SK-N-SH (cell line): ENCODE results near the gene SLC16A10. TPM values are rescaled to one million over a fixed set of nuclear protein-coding genes. Genes with fewer than 3 reads are reported as not detected.

ENCODE experiments used
- CTCF ChIA-PET: fragments of 300-600, 350-600 bp; formaldehyde crosslinking; extraction: SDS; loops from one replicate; lab custom pipeline; 2021; lab: Yijun Ruan, JAX
- POLR2A ChIA-PET: fragments of 350-600 bp; sonication (Branson Sonifier 250); formaldehyde crosslinking; extraction: SDS; loops from one replicate; lab custom pipeline; 2020; ENCODE audit warnings: antibody characterized with exemption, inconsistent platforms; lab: Yijun Ruan, JAX
- DNase-seq: peaks from one replicate; pipeline ENCODE4 v3.0.0; 2012
- H2AFZ ChIP-seq: fragments of 200-600 bp; sonication (generic); 2 replicates; pipeline ENCODE4 v1.8.1; 2016; ENCODE audit warnings: antibody characterized with exemption, mild to moderate bottlenecking, low read depth
- H3F3A ChIP-seq: fragments of 200-600 bp; sonication (generic); replicated peaks from 2 replicates; pipeline ENCODE3; 2016; ENCODE audit warnings: antibody characterized with exemption, mild to moderate bottlenecking; ENCODE audit not compliant: insufficient read depth
- H3K27ac ChIP-seq, 2 experiments: fragments of 200-500 bp in 1 of 2; fragments of 200-600 bp in 1 of 2; sonication (Bioruptor generic) in 1 of 2; sonication (generic), shearing (Covaris generic) in 1 of 2; 2 replicates each; pipeline versions ENCODE4 v1.5.1 to v1.6.1; 2014 to 2016; ENCODE audit warnings: low read depth in 2 of 2, inconsistent platforms in 1 of 2, low read length in 1 of 2, mild to moderate bottlenecking in 1 of 2, mixed read lengths in 1 of 2
- H3K27me3 ChIP-seq: fragments of 200-600 bp; sonication (generic), shearing (Covaris generic); 2 replicates; pipeline ENCODE4 v1.6.1; 2016; ENCODE audit warnings: mixed run types; ENCODE audit not compliant: insufficient read depth
- H3K36me3 ChIP-seq, 2 experiments: fragments of 200-500 bp in 1 of 2; fragments of 200-600 bp in 1 of 2; sonication (Bioruptor generic) in 1 of 2; sonication (generic) in 1 of 2; replicated peaks in 1 of 2; 2 replicates each; pipeline versions ENCODE3 to v1.5.1; 2014 to 2016; ENCODE audit warnings: low read length in 1 of 2, mild to moderate bottlenecking in 1 of 2; ENCODE audit not compliant: insufficient read depth in 2 of 2, control insufficient read depth in 1 of 2
- H3K4me1 ChIP-seq, 2 experiments: fragments of 200-500 bp in 1 of 2; fragments of 200-600 bp in 1 of 2; sonication (Bioruptor generic) in 1 of 2; sonication (generic), shearing (Covaris generic) in 1 of 2; 2 replicates each; pipeline versions ENCODE4 v1.5.1 to v1.6.1; 2014 to 2016; ENCODE audit warnings: low read depth in 1 of 2, low read length in 1 of 2, mixed run types in 1 of 2; ENCODE audit not compliant: insufficient read depth in 2 of 2, control insufficient read depth in 1 of 2
- H3K4me2 ChIP-seq: fragments of 200-600 bp; sonication (generic), shearing (Covaris generic); 2 replicates; pipeline ENCODE4 v1.6.1; 2017; ENCODE audit warnings: mixed run types
- H3K4me3 ChIP-seq, 2 experiments: fragments of 200-500 bp in 1 of 2; fragments of 200-600 bp in 1 of 2; sonication (Bioruptor generic) in 1 of 2; sonication (generic), shearing (Covaris generic) in 1 of 2; 2 replicates each; pipeline versions ENCODE4 v1.5.1 to v1.8.1; 2014 to 2016; ENCODE audit warnings: low read depth in 2 of 2, inconsistent platforms in 1 of 2, low read length in 1 of 2, mild to moderate bottlenecking in 1 of 2, mixed read lengths in 1 of 2, moderate library complexity in 1 of 2
- H3K79me2 ChIP-seq: fragments of 200-600 bp; sonication (generic); 2 replicates; pipeline ENCODE4 v1.8.1; 2017; ENCODE audit warnings: mild to moderate bottlenecking; ENCODE audit not compliant: insufficient read depth
- H3K9ac ChIP-seq: fragments of 200-600 bp; sonication (generic); 2 replicates; pipeline ENCODE4 v1.6.1; 2017; ENCODE audit warnings: mixed run types
- H3K9me2 ChIP-seq: fragments of 200-600 bp; sonication (generic); 2 replicates; pipeline ENCODE4 v1.6.1; 2017; ENCODE audit warnings: mixed run types
- H3K9me3 ChIP-seq: fragments of 200-600 bp; sonication (generic); 2 replicates; pipeline ENCODE4 v1.6.1; 2017; ENCODE audit warnings: mixed run types, mild to moderate bottlenecking, moderate library complexity
- H4K20me1 ChIP-seq: fragments of 200-600 bp; sonication (generic); 2 replicates; pipeline ENCODE4 v1.6.1; 2017; ENCODE audit warnings: mild to moderate bottlenecking, mixed run types; ENCODE audit not compliant: insufficient read depth
- ELF1 ChIP-seq: IDR thresholded peaks from 2 replicates; pipeline ENCODE4 v1.4.0; 2012
- EP300 ChIP-seq, 2 experiments: IDR thresholded peaks; 2 replicates each; pipeline versions ENCODE4 v1.4.0 to v1.6.1; 2012; ENCODE audit warnings: borderline replicate concordance in 1 of 2, low read depth in 1 of 2, low read length in 1 of 2
- FOXM1 ChIP-seq: IDR thresholded peaks from 2 replicates; pipeline ENCODE4 v1.4.0; 2012; ENCODE audit warnings: low read depth, mild to moderate bottlenecking
- GABPA ChIP-seq: IDR thresholded peaks from 2 replicates; pipeline ENCODE4 v1.4.0; 2012; ENCODE audit warnings: low read depth, mild to moderate bottlenecking
- JUND ChIP-seq: IDR thresholded peaks from 2 replicates; pipeline ENCODE4 v1.4.0; 2012
- MEF2A ChIP-seq: IDR thresholded peaks from 2 replicates; pipeline ENCODE4 v1.4.0; 2012; ENCODE audit warnings: low read depth, borderline replicate concordance
- NFIC ChIP-seq: IDR thresholded peaks from 2 replicates; pipeline ENCODE4 v1.4.0; 2012; ENCODE audit warnings: borderline replicate concordance
- NRF1 ChIP-seq: IDR thresholded peaks from 2 replicates; pipeline ENCODE4 v1.6.1; 2012; ENCODE audit warnings: low read depth, mild to moderate bottlenecking, low read length
- POLR2AphosphoS5 ChIP-seq: IDR thresholded peaks from 2 replicates; pipeline ENCODE4 v1.6.1; 2012; ENCODE audit warnings: low read depth, low read length
- RCOR1 ChIP-seq: fragments of 150-350 bp; IDR thresholded peaks from 2 replicates; pipeline ENCODE4 v1.6.1; 2017; ENCODE audit warnings: antibody characterized with exemption, low read length
- RXRA ChIP-seq: IDR thresholded peaks from 2 replicates; pipeline ENCODE4 v1.4.0; 2012; ENCODE audit warnings: low read depth, mild to moderate bottlenecking, borderline replicate concordance
- TAF1 ChIP-seq: IDR thresholded peaks from 2 replicates; pipeline ENCODE4 v1.6.1; 2012; ENCODE audit warnings: low read depth, mild to moderate bottlenecking, low read length, moderate library complexity, borderline replicate concordance
- TCF12 ChIP-seq: IDR thresholded peaks from 2 replicates; pipeline ENCODE4 v1.4.0; 2012
- TEAD4 ChIP-seq: IDR thresholded peaks from 2 replicates; pipeline ENCODE4 v1.4.0; 2012; ENCODE audit warnings: mild to moderate bottlenecking, borderline replicate concordance; ENCODE audit not compliant: insufficient read depth
- USF1 ChIP-seq: IDR thresholded peaks from 2 replicates; pipeline ENCODE4 v1.4.0; 2012; ENCODE audit warnings: low read depth, borderline replicate concordance
- USF2 ChIP-seq: fragments of 150-350 bp; IDR thresholded peaks from 2 replicates; pipeline ENCODE4 v1.6.1; 2017; ENCODE audit warnings: antibody characterized with exemption, low read length, low read depth, borderline replicate concordance
- YY1 ChIP-seq: IDR thresholded peaks from 2 replicates; pipeline ENCODE4 v1.4.0; 2012; ENCODE audit warnings: low read depth, mild to moderate bottlenecking
- WGBS: methylation state at CpG from one replicate; pipeline ENCODE4 v1.1.6; 2017; ENCODE audit warnings: low lambda C conversion rate; 5-methylcytosine and 5-hydroxymethylcytosine counted together
- polyA plus RNA-seq, 3 experiments: library from polyadenylated mRNA; depleted of rRNA; stranded (reverse); fragments of >200 nt; gene quantifications; 2 replicates each; pipeline ENCODE4 v1.2.3, GENCODE V29; 2012
- TF ChIP-seq, protein P1 (sequence below): IDR thresholded peaks from 2 replicates; pipeline ENCODE4; 2012
- TF ChIP-seq, protein P2 (sequence below): fragments of 150-350 bp; IDR thresholded peaks from 2 replicates; pipeline ENCODE4 v1.6.1; 2016; ENCODE audit warnings: mild to moderate bottlenecking, low read depth, low read length
- TF ChIP-seq, protein P3 (sequence below): IDR thresholded peaks from 2 replicates; pipeline ENCODE4 v1.4.0; 2012; ENCODE audit warnings: low read depth

Gene SLC16A10
- polyA plus RNA-seq, 1 of the 3 experiments (the other 2 are of a cell fraction), result 0.12 TPM

DNA sequence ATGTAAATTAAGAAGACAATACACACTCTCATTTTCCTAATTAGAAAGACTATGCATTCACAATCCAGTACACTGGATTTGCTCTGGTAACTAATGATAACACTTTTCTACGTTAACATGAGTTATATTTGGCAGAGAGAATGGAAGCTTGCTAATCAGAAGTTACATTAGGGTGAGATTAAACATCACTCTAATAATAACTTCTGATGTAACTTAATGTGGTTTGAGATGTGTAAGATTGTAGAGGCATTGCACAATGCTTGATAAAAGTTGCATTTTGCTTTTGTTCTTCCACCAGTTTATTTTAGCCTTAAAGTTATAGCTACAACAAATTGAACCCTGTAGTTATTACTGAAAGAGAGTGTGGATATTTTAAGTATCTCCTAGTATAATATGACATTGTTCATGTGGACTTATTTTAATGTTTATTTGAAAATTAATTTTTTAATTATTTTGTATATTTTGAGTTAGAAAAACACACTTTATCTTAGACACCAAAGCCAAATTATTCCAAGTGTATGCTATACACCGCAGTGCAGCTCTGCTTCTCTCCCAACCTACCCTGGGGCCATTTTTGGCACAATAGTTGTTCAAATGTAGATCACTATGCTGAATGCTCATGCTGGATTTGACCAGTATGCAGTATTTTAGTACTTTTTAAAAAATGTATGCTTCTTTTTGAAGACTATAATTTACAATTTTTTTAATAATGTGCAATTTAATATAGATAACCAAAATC is 143.2 kb downstream of the SLC16A10 start:
- ChIA-PET CTCF (interaction anchor here (0.7 to 2.1 kb wide), 3 partner anchors 16 to 173 kb away, joined by 3 to 5 read pairs (median 4); no protein-coding TSS in a partner anchor), POLR2A (no interaction called here)
- no peak for DNase-seq

DNA sequence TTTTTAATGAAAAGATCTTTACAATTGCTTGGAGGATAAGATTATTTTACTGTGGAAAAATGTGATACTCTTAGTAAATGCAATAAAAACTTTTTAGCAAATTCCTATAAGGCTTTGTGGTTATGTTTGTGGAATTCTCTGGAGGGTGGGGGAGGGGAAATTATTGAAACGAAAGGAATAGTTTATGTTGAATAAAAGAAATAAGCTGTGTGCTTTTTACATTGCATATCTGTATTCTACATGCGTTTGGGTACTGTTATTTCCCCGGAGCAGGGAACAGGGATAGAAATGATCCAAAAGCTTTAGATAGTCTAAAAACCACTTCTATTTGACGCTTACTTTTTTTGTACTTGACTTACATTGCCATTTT is 143.8 kb downstream of the SLC16A10 start:
- CTCF ChIA-PET, result interaction anchor here (1.4 to 2.1 kb wide), 2 partner anchors 21 to 174 kb away, joined by 4 to 5 read pairs; no protein-coding TSS in a partner anchor
- no peak overlapping the region for H3K9ac ChIP-seq
- no peak overlapping the region for H3K27ac ChIP-seq
- TF ChIP-seq TCF12 (no peak), TEAD4 (no peak), GABPA (no peak), TAF1 (no peak), FOXM1 (no peak), JUND (no peak), USF2 (no peak), EP300 (IDR thresholded peaks at IDR 0.05; ENCODE audit: borderline replicate concordance in 1 of 2, low read depth in 1 of 2, low read length in 1 of 2) (no peak), NFIC (no peak), POLR2AphosphoS5 (no peak), ELF1 (no peak), YY1 (no peak), RCOR1 (no peak), MEF2A (no peak), USF1 (no peak), NRF1 (no peak)
- TF ChIP-seq, protein P1, sequence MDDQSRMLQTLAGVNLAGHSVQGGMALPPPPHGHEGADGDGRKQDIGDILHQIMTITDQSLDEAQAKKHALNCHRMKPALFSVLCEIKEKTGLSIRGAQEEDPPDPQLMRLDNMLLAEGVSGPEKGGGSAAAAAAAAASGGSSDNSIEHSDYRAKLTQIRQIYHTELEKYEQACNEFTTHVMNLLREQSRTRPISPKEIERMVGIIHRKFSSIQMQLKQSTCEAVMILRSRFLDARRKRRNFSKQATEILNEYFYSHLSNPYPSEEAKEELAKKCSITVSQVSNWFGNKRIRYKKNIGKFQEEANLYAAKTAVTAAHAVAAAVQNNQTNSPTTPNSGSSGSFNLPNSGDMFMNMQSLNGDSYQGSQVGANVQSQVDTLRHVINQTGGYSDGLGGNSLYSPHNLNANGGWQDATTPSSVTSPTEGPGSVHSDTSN, result no peak
- TF ChIP-seq, protein P2, sequence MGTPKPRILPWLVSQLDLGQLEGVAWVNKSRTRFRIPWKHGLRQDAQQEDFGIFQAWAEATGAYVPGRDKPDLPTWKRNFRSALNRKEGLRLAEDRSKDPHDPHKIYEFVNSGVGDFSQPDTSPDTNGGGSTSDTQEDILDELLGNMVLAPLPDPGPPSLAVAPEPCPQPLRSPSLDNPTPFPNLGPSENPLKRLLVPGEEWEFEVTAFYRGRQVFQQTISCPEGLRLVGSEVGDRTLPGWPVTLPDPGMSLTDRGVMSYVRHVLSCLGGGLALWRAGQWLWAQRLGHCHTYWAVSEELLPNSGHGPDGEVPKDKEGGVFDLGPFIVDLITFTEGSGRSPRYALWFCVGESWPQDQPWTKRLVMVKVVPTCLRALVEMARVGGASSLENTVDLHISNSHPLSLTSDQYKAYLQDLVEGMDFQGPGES, result no peak
- TF ChIP-seq, protein P3, sequence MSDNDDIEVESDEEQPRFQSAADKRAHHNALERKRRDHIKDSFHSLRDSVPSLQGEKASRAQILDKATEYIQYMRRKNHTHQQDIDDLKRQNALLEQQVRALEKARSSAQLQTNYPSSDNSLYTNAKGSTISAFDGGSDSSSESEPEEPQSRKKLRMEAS, result no peak
- H3K4me1 ChIP-seq, result no peaks in the 10 kb centered on the region
- POLR2A ChIA-PET, result no interaction called here
- no peaks in the 10 kb centered on the region for H3K9me3 ChIP-seq
- H3K79me2 ChIP-seq, result no peaks in the 10 kb centered on the region
- H3K27me3 ChIP-seq, result no peaks in the 10 kb centered on the region
- no peak overlapping the region for H3K4me3 ChIP-seq
- H3F3A ChIP-seq, result peaks cover 6% of the 10 kb centered on the region
- H3K4me2 ChIP-seq, result no peak overlapping the region
- H3K36me3 ChIP-seq, result no peaks in the 10 kb centered on the region
- H3K9me2 ChIP-seq, result no peaks in the 10 kb centered on the region
- WGBS, result 85% methylated on average over 4 of the region's 4 CpGs
- H2AFZ ChIP-seq, result no peak overlapping the region
- no peak for DNase-seq
- H4K20me1 ChIP-seq, result no peaks in the 10 kb centered on the region

More for the DNA sequence above, 143.2 kb downstream of the SLC16A10 start:
- Histone ChIP-seq H3K9ac (no peak overlapping the region), H3K4me2 (no peak overlapping the region), H3K4me3 (no peak overlapping the region), H3K36me3 (no peaks in the 10 kb centered on the region), H3K79me2 (no peaks in the 10 kb centered on the region), H2AFZ (no peak overlapping the region), H4K20me1 (no peaks in the 10 kb centered on the region), H3F3A (peaks cover 6% of the 10 kb centered on the region), H3K27ac (no peak overlapping the region), H3K9me2 (no peaks in the 10 kb centered on the region), H3K9me3 (no peaks in the 10 kb centered on the region), H3K27me3 (no peaks in the 10 kb centered on the region), H3K4me1 (no peaks in the 10 kb centered on the region)
- TF ChIP-seq MEF2A, result peak; percentile 46; the same call in 1 of the 2 replicates
- TF ChIP-seq TEAD4, result no peak
- TF ChIP-seq RXRA, result no peak
- 65% methylated on average over 2 of the region's 2 CpGs for WGBS
